Right hindlimb (tissue), 1 donor: ENCODE measurements around the gene CIB2.

Experiments used
- DNase-seq: peaks from one replicate; pipeline ENCODE4 v3.0.0-alpha.2; 2018

CIB2 gene

DNA sequence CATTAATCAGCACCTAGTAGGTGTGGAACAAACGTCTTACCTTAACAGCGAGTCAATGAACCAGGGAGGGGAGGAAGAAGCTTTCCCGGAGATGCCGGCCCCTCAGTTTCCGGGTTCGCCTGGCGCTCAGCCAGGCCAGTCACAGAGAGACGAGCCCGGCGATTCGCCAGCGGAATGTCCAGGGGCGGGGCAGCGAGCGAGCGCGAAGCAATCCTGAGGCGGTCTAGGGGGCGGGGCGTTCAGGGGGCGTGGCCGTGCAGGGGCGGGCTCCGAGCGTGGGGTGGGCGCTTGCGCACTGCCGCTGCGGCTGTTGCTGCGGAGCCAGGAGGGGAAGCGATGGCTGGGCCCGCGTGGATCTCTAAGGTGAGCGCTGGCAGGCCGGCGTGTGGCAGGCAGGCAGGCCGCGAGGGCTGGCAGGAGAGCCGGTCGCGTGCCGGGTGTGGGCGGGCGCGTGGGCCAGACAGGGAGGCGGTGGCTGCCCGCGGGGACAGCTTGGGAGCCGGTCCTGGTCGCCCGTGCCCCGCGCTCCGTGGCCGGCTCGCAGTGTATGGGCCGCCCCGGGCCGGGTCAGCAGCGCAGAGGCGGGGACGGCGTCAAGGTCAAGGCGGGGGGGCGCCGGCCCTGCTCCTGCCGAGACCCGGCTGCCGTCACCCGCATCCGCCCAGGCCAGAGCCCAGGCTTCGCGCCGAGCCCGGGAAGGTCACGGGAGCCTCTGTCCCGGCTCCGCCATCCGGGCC lies 18.0 kb upstream of the CIB2 start, which contains the start of gene IDH3A:
Gene IDH3A (plus strand): TSS at position 295 of the 737 bp plus-strand sequence. CDS start 42 bp downstream, at position 337.
- peak; percentile 99 for DNase-seq

DNA sequence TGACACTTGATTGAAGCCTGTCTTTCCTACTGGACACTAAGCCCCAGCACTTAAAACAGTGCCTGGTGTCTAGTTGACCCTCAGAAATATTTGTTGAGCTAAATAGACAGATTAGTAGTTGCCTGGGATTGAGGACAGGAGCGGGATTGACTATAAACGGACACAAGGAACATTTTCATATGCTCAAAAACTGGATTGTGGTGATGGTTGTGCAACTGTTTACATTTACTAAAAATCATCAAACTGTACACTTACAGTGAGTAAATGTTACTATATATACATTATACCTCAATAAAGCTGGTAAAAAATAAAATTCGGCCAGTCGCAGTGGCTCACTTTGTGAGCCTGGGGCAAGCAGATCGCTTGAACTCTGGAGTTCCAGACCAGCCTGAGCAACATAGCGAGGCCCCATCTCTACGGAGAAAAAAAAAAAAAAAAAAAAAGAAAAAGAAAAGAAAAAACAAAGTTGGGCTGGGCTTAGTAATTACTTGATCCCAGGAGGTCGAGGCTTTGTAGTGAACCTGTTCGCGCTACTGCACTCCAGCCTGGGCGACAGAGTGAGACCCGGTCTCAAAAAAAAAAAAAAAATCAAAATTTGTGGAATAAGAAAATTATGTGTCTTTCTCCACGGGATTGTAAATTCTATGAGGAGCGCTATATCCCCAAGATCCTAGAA lies 17.3 kb upstream of the CIB2 start:
- no peak for DNase-seq

DNA sequence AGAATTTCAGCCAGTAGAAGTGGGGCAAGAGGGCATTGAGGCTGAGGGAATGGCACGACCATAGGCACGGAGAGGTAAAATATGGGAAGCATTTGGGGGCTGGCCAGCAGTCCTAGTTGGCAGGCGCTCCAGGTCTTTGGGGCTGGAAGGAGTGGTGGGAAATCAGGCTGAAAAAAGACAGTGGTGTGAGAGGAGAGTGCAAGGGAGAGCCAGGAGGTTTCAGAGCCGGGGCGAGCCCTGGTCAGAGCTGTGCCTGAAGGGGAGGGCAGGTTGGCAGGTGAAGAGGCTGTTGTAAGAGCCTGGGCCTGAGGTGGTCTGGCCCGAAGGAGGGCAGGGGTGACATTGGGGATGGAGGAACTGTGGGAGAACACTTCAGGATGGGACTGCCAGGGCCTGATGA lies 16.3 kb upstream of the CIB2 start:
- no peak for DNase-seq

DNA sequence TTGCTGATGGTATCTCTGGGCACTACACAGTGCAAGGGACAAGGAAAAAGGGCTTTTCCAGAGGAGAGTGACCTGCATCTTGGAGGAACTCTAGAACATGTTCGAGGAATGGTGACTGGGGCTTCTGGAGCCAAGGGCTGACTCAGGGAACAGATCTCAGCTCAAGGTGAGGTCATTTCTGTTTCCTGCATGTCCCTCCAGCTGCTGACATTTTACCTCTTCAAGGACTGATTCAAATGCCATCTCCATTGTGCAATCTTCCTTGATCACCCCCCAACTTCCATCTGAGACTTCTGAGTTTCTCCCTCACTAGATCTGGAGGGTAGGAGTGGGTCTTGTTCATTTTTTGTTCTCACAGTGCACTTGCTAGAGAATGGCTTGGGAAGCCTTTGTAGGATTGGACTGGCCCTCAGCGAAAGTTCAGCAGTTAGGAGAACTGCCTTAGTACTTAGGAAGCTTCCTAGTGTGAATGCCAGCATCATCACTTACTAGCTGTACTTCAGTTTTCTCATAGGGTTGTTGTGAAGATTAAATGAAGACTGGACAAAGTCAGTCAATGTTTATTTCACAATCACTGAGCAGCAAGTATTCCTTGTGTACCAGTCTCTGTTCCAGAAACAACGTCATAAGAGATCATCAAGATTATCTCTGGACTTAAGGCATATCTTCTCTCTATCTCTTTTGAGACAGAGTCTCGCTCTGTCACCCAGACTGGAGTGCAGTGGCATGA lies 15.3 kb upstream of the CIB2 start:
- no peak for DNase-seq

DNA sequence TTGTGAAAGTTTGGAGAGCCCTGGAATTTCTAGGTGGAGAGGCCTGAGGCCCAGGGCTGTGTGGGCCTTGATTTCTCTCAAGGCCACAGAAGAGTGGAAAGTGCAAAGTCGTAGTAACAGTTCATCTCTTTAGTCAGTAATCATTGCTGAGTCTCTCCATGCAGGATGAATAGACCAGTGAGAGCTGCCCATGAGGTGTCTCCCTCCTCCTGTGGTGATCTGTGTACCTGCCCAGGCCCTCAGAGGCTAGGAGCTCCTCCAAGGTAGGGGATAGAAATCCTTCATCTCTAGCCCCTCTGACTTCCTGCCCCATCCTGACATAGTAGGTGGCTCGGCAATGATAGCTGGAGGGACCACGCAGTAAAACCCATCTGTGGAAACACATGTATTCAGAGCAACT lies 11.1 kb upstream of the CIB2 start:
- no peak for DNase-seq

DNA sequence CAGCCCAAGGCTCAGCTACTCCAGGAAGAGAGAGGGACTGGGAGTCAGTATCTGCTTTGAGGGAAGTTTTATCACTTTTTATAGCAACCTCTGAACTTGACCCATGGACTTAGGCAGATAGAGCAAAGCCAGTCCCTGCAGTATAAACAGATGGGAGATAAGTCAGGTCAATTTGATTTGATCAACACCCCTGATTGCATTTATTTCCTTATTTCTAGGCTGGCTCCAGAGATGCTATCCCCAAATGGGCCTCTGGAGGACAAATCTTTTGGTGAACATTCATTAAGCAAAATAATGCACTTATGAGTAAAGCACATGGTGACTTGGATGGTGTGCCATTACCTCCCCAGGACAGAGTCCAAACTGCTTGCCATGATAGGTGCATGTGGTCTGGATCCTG lies 9.0 kb upstream of the CIB2 start:
- no peak for DNase-seq

DNA sequence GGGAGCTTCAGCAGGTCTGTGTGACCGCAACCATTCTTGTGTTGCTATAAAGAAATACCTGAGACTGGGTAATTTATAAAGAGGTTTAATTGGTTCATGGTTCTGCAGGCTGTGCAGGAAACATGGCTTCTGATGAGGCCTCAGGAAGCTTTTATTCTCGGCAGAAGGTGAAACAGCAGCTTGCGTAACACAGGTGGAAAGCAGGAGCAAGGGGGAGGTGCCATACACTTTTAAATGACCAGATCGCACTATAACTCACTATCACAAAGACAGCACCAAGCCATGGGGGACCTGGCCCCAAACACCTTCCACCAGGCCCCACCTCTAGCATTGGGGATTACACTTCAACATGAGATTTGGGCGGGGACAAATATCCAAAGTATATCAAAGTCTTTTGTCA lies 8.3 kb upstream of the CIB2 start:
- DNase-seq, result no peak

DNA sequence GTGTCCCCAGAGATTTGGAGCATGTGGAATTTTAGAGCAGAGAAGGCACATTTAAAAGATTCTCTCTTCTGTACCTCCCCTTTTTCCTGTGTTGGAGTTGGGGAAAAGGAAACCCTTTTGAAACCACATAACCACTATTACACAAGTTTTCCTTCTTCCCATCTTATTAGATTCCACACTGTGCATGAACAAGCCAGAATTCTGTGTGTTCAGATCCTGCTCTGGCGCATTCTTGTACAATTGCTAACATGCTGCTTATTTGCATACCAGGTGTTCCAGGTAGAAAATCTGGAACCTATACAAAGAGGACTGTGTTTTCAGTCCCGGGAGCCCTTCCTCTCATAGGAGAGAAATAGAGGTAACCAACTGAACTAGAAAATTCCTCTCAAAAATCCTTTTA lies 2.6 kb upstream of the CIB2 start:
- no peak for DNase-seq

DNA sequence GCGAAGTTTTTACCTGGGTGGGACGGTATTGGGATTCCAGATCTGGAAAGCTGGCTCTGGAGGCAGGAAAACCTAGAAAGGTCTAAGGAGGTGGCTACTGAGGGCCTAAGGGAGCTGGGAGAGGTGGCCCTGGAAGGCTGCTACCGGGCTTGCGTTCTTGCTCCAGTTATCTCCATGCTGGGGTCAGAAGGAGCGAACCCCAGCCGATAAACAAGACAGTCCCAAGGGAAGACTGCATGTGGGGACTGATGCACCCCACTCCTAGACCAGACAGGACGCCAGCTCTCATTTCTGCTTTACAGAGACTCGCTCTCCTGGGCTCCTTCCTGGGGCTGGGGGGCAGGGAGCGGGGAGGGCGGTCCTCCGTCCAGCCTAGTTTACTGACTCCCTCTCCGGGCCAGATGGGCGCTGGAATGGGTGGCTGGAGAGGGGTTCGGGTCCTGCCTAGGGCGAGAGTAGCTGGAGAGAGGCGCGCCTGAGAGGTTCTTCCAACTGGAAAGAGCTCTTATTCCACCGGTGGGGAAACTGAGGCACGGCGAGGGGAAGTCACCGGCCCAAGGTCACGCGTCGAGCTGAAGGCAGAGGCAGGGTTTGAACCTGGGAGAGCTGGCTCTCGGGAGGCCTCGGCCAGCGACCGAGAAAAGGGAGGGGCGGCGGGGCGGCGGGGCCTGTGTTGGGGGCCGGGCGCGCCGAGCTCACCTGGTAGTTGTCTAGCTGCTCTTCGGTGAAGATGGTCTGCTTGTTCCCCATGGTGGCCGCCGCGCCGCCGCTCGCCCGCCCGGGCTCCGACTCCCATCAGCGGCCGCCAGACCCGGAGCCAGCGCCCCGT lies 565 bp downstream of the CIB2 start:
- no peak for DNase-seq

DNA sequence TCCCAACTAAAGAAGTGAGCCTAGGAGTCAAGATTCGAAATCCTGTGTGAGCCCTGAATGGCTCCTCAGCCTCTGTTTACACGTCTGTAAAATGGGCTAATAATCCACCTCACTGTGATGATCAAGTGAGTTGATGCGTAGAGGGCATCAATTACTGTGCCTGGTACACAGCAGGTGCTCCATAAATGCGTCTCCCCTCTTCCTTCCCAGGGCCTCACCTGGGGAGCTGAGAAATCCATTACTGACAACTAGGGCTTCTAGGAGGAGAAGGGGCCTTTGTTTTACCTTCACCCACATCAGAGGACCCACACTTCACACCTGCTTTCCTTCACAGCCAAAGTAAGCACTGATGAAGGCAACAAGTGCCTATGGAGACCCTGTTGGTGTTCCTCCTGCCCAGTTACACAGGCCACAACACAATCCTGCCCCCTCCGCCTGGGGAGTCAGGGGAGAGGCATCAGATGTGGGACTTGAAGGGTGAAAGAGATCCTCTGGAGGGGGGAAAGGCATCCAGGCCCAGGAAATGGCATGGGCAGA lies 1.4 kb downstream of the CIB2 start:
- no peak for DNase-seq

DNA sequence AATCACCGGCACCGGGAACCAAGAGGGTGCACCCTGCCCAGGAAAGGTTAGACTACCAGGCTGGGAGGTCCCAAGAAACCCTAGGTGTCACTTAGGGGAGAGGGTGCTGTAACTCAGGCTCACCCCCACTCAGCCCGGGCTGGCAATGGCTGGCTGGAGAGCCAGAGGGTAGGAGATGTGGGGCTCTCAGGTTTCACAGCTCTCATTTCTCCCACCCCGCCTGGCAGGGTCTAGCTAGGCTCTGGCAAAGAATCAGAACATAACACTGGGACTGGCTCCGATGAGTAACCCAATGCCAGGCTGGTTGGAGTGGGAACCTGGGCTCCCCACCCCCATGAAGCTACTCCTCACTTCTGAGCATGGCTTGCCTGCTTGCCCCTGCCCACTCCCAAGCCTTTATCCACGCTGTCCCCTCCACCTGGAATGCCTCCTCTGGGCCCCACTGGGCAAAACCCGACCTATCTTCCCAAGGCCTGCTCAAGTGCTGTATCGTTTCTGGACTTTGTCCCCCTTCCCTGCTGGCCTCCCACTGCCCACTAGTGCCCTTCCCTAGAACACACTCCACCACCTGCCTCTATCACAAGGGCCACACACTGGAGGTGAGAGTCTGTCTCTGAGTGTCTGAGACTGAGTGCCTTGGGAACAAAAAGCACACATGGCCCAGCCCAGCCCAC lies 2.0 kb downstream of the CIB2 start:
- DNase-seq, result peak; percentile 44

DNA sequence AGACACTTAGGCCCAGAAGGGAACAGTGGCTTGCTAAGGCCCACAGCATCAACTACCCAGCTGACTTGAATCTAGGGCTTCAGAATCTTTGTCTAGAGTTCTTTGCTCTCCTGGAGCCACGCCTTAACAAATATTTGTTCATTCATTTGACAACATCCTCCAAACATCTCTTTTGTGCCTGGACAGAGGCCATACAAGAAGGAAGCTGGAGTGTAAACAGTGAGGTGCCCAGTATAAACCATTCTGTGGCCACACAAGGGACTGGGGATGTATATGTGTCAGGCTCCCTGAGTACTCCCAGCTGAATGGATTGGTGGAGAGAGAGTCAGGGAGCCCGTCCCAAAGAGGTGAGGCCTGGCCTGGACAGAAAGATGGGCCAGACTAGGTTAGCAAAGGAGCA lies 3.4 kb downstream of the CIB2 start:
- no peak for DNase-seq

DNA sequence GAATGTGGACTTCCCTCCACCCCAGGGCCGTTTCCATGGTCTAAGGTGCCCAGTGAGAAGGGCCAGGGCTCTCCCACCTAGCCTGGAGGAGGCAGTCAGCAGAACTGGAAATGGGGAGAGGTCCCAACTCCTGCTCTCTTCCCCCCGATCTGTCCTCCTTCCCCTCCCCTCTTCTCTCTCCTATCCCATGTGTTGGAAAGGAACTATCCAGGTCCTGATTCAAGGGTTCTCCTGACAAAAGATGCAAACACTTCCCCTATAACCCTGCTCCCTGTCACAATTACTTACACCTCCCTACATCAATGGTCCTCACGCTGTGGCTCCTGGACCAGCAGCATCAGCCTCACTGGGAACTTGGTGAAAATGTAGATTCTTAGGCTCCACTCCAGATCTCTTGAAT lies 6.0 kb downstream of the CIB2 start:
- DNase-seq, result no peak

DNA sequence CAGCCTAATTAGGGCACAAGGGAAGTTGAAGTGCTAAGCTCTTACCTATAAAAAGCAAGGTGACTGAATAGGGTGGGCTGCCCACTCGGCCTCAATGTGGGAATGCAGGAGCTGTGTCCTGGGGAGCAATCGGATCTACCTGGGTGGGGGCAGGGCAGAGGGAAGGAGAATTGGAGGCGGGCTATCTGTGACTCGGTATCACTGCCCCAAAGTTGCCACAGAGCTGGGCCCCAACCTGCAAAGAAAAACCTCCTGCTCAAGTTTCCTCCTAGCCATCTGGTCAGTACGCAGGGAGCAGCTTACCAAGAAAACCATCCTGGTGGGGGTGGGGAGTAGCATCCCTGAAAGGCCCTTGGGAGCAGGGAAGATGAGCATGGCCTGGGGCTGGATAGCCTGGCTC lies 10.7 kb downstream of the CIB2 start:
- no peak for DNase-seq

DNA sequence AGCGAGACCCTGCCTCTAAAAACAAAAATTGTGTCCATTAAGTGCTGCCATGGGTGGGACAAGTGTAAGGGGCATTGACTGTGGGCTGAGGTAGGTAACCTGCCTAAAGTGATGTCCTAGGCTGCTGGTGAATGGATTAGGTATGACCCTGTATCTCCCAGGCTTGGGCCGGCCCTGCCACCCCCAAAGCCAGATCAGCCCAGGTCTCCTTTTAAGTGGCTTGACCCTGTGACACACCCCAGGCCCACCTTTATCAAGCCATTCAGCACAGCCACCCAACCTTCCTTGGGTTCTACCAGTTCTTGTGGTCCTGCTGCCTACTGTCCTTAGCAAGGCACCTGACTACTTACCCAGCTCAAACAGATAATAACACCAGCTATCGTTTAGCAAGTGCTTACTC lies 18.7 kb downstream of the CIB2 start:
- DNase-seq, result no peak

DNA sequence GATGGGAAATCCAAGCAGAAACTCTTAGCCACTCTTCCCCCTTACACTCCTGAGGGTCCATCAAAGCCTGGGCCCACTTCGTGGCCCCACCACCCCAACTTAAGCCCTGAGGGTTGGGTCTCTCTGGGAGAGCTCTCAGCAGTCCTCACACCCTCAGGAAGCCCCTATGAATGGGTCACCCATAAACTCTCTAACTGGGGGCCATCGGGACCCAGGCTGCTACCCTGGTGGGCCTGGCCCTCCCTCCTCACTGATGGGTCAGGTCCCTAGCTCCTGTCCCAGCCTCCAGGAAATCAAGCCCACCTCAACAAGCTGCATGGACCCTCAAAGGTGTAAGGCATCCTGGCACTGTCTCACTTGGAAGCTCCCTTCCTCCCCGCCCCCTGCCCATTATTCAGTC lies 19.5 kb downstream of the CIB2 start:
- DNase-seq, result no peak

DNA sequence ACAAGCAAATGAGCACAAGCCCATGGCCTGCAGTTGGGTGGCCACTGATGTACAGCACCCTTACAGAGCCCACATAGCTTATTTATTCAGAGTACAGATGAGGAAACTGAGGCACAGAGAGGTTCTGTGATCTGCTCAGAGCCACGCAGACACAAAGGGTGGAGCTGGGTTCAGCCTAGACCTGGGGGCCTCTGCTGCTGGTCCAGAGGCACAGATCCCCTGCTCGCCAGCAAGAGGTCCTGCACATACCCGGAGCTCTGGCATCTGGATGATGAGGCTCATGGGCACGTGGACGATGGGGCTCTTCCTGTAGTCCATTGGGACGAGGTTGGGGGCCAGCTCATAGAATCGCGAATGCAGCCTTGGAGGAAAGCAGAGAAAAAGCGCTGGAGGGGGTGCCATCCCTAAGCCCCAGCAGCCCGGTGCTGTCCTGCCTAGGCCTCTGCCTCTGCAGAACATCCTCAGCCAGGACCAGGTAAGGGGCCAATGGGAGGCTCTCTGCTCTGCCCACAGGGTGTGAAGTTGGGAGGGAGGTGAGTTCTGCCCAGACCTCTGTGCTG lies 20.2 kb downstream of the CIB2 start:
- no peak for DNase-seq

DNA sequence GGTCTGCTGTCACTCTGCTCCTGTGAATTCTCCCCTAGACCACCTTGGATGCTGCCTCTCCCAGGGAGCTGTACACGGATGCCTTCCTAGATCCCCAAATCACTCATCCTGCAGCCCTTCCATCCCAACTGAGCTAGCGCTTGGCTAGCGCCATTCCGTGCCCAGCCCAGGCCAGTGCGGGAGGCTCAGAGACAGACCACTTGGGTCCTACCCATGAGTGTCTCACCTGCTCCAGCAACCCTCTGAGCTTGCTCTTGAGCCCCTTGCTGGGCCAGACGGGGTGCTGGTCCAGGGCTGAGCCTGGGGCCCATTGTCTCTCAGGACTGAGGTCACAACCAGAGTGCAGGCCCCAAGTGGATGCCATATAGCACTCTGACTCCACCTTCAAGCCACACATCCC lies 21.1 kb downstream of the CIB2 start:
- no peak for DNase-seq

DNA sequence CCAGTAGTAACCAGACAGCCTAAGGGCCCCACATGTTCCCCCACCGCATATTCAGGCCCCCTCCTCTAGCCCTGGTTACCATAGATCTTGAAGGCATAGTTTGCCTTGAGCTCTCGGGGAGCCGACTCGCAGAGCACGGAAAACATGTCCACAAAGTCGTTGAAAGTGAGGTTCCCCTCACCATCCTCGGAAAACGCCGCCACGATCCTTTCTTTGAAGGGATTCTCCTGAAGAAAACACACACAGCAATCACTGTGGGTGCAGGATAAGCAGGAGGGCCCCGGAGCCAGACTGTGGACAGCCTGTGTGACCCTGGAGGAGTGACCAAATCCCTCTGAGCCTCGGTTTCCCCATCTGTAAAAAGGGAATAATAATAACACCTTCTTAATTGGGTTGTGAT lies 22.1 kb downstream of the CIB2 start:
- DNase-seq, result no peak

DNA sequence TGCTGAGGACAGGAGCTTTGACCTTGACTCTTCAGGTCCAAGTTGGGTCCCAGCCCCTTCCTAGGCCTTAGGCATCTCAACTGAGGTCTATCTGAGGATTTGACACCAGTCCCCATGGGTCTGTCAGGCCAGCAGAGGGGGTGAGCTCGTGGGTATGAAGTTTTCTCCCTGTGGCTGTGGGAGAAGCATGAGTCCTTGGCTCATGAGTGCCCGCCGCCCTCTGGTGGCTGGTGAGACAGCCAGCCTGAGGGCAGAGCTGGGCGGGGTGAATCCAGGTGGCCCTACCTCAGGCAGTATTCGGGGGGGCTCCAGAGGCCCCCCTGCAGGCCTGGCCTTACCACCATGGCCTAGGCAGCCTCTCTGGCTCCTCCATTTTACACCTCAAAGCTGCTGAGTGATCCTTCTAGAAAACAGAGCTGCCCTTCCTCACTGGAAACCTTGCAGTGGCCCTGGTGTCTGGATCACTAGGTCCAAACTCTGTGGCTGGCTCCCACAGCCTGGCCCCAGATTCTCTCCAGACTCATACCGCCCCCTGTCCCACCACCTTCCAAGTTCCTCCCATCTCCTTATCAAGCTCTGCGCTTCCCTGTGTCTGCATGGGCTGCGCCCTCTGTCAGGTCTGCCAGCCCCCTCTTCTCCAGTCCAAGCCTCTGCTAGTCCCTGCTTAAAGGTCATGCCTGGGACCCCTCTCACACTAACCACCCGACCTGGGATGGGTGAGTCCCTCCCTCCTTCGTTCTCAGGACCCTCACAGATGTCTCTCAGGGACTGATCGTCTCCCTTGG lies 22.8 kb downstream of the CIB2 start:
- DNase-seq, result peak; percentile 85

DNA sequence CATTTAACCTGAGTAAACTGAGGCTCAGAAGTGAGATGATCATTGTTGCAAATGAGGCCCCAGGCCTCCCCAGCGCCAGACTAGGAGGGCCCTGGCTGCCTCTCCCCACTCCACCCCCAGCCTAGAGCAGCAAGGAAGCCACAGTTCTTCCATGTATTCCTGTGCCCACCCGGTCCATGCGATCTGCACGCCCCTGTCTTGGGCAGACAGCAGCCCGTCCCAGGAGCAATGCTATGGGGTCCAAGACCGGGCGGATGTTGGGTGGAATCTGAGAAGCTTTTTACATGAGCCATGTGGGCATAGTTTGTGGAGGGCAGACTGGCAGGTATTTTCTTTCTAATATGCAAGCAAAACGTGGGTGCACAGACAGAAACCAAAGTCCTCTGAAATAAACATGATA lies 23.8 kb downstream of the CIB2 start:
- no peak for DNase-seq
